Activated naive CD8-positive, alpha-beta T cell treated with anti-CD3 and anti-CD28 coated beads, Interleukin-2, amount 50 U/mL, for 24 hours (primary cell): Measurements from ENCODE around the gene PRH1.

ENCODE experiments used
- ATAC-seq: fragments of 150-1000 bp; cut with Tn5 transposase; one replicate; pipeline ENCODE4 v1.10.0; 2021
- DNase-seq: peaks from one replicate; pipeline ENCODE4 v3.0.0; 2021
- H3K27ac Mint-ChIP-seq: one replicate; pipeline ENCODE4 v1.8.0; 2021; ENCODE audit warnings: mild to moderate bottlenecking, mixed read lengths
- H3K27me3 Mint-ChIP-seq: one replicate; pipeline ENCODE4 v1.8.0; 2021; ENCODE audit warnings: mixed read lengths
- H3K36me3 Mint-ChIP-seq: one replicate; pipeline ENCODE4 v1.8.0; 2021; ENCODE audit warnings: low read depth, mixed read lengths
- H3K4me1 Mint-ChIP-seq: one replicate; pipeline ENCODE4 v1.8.0; 2021; ENCODE audit warnings: mixed read lengths
- H3K4me3 Mint-ChIP-seq: one replicate; pipeline ENCODE4 v1.8.0; 2021; ENCODE audit warnings: mild to moderate bottlenecking, moderate library complexity, mixed read lengths
- H3K9me3 Mint-ChIP-seq: one replicate; pipeline ENCODE4 v1.8.0; 2021; ENCODE audit warnings: mixed read lengths

Gene PRH1

GRCh38 chr12:10863512-10864218 lies 20.4 kb downstream of the PRH1 start:
- DNase-seq: no peak
- Mint-ChIP-seq H3K27me3 (no peaks in the 10 kb centered on the region), H3K9me3 (peaks cover 54% of the 10 kb centered on the region), H3K27ac (no peak overlapping the region), H3K4me1 (no peaks in the 10 kb centered on the region), H3K4me3 (no peak overlapping the region), H3K36me3 (peaks cover 49% of the 10 kb centered on the region)
- ATAC-seq: no peak

GRCh38 chr12:10861366-10861765 lies 22.7 kb downstream of the PRH1 start:
- peaks cover 68% of the 10 kb centered on the region for H3K36me3 Mint-ChIP-seq

DNA sequence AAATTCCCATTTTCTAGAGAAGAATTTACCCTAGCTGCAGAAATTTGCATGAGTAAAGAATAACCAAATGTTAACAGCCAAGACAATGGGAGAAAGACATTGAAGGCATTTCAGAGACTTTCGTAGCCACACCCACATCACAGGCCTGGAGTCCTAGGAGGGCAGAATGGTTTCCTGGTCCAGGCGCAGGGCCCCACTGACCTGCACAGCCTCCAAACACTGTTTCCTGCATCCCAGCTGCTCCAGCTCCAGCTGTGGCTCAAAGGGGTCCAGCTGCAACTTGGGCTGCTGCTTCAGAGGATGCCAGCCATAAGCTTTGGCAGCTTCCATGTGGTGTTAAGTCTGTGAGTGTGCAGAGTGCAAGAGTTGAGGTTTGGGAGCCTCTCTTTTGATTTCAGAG lies 28.2 kb downstream of the PRH1 start:
- Mint-ChIP-seq H3K9me3 (peaks cover 51% of the 10 kb centered on the region), H3K27me3 (no peaks in the 10 kb centered on the region), H3K4me1 (peaks cover 22% of the 10 kb centered on the region), H3K4me3 (no peak overlapping the region), H3K36me3 (peaks cover 57% of the 10 kb centered on the region), H3K27ac (no peak overlapping the region)
- no peak for ATAC-seq
- no peak for DNase-seq

More at GRCh38 chr12:10861366-10861765, 22.7 kb downstream of the PRH1 start:
- Mint-ChIP-seq H3K4me1 (no peaks in the 10 kb centered on the region), H3K4me3 (no peak overlapping the region), H3K9me3 (peaks cover 76% of the 10 kb centered on the region), H3K27me3 (no peaks in the 10 kb centered on the region), H3K27ac (no peak overlapping the region)
- no peak for ATAC-seq
- DNase-seq: no peak

- no peaks in the 10 kb centered on the region for H3K27me3 Mint-ChIP-seq
- DNase-seq: no peak
- H3K27ac Mint-ChIP-seq: no peak overlapping the region
- ATAC-seq: no peak
- peaks cover 39% of the 10 kb centered on the region for H3K36me3 Mint-ChIP-seq
- H3K4me3 Mint-ChIP-seq: no peak overlapping the region
- peaks cover 33% of the 10 kb centered on the region for H3K4me1 Mint-ChIP-seq
- H3K9me3 Mint-ChIP-seq: peaks cover 30% of the 10 kb centered on the region
Observed at GRCh38 chr12:10853776-10854175, 30.3 kb downstream of the PRH1 start.

GRCh38 chr12:10851243-10851858 lies 32.7 kb downstream of the PRH1 start:
- ATAC-seq (peak; percentile 15), DNase-seq (no peak)
- no peak overlapping the region for H3K4me3 Mint-ChIP-seq
- peaks cover 33% of the 10 kb centered on the region for H3K4me1 Mint-ChIP-seq
- no peaks in the 10 kb centered on the region for H3K27me3 Mint-ChIP-seq
- no peak overlapping the region for H3K27ac Mint-ChIP-seq
- peaks cover 8% of the 10 kb centered on the region for H3K9me3 Mint-ChIP-seq
- H3K36me3 Mint-ChIP-seq: peaks cover 24% of the 10 kb centered on the region

DNA sequence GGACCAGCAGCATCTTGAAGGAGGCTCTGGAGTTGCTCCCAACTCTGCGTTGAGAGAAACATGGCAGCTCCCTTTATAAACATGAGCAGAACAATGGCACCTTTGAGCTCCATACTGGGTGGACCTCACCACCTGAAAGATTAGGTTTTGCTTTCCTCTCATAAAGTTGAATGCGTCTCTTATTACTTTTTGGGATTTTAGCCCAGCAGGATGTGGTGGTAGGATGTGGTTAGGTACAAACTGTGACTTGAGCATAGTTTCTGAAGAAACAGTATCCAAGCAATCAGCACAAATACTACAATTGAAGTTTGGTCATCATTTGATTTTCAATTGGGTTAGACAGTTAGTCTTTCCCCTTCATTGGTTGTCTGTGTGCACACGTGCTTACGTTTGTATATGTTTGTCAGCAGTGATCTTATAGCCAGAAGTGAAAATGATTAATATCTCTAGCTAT lies 34.6 kb downstream of the PRH1 start, which contains the start of gene PRR4:
Gene PRR4, minus strand, starts transcription at position 51 of the 454 bp plus-strand sequence. Its CDS starts 38 bp downstream, at position 13.
- H3K36me3 Mint-ChIP-seq: peaks cover 19% of the 10 kb centered on the region
- no peak for ATAC-seq

DNA sequence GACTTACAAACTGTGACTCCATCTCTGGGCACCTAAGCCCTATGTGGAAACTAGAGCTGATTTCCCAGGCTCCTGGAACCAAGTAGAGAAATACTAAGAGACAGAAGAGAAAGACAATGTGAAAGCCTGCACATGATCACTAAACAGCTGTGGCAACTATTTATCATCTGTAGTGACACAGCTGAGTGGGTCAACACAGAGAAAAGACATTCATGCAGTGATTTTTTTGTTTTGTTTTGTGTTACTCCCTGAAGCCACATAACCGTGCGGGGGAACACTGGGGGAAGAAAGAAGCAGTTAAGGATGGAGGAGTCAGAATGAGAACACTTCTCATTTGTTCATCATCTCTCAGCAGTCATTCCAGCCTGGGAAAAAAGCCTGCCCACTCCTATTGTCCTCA lies 36.3 kb downstream of the PRH1 start:
- DNase-seq: no peak
- Mint-ChIP-seq H3K27ac (no peak overlapping the region), H3K9me3 (no peaks in the 10 kb centered on the region), H3K36me3 (peaks cover 19% of the 10 kb centered on the region), H3K27me3 (no peaks in the 10 kb centered on the region), H3K4me3 (no peak overlapping the region), H3K4me1 (peaks cover 30% of the 10 kb centered on the region)
- ATAC-seq: no peak

More for the DNA sequence above, 34.6 kb downstream of the PRH1 start, which contains the start of gene PRR4:
- Mint-ChIP-seq H3K9me3 (no peaks in the 10 kb centered on the region), H3K4me3 (no peak within 1 kb of the TSS), H3K4me1 (peaks cover 33% of the 10 kb centered on the region), H3K27ac (no peak within 1 kb of the TSS), H3K27me3 (no peaks in the 10 kb centered on the region)
- DNase-seq: no peak

DNA sequence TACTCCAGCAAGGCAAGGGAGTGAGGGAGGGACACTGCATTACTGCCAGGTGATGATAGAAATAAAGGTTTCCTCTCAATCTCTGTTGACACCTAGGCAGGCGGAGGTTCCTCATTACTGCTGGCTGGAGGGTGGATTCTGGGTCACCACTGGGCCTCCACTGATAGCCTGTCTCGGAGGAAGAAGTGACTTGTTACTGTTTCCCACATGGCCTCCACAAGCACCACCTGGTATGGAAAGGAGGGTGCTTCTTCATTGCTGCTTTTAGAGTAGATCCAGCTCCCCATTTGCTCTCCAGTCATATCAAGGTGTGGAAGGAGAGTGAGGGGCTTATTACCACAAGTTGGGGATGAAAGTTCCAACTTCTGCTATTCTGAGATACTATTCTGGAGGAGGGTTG lies 41.2 kb downstream of the PRH1 start:
- Mint-ChIP-seq H3K4me1 (no peaks in the 10 kb centered on the region), H3K4me3 (no peak overlapping the region), H3K36me3 (peaks cover 22% of the 10 kb centered on the region), H3K27me3 (no peaks in the 10 kb centered on the region), H3K9me3 (peaks cover 5% of the 10 kb centered on the region), H3K27ac (no peak overlapping the region)
- DNase-seq: no peak
- no peak for ATAC-seq

GRCh38 chr12:10838461-10838860 lies 45.6 kb downstream of the PRH1 start:
- DNase-seq: no peak
- ATAC-seq: no peak
- Mint-ChIP-seq H3K4me1 (no peaks in the 10 kb centered on the region), H3K27ac (no peak overlapping the region), H3K27me3 (no peaks in the 10 kb centered on the region), H3K9me3 (peaks cover 8% of the 10 kb centered on the region), H3K4me3 (no peak overlapping the region), H3K36me3 (peaks cover 9% of the 10 kb centered on the region)
